Adipocyte (in vitro differentiated cells): Measurements from ENCODE around the gene RGS12.

Source experiments
- DNase-seq: peaks from one replicate; pipeline ENCODE4 v3.0.0-alpha.2; 2015; ENCODE audit warnings: low read depth
- H3K27me3 ChIP-seq: replicated peaks from 2 replicates; pipeline ENCODE4 v1.7.0; 2013; ENCODE audit warnings: mild to moderate bottlenecking, low read length, moderate library complexity; ENCODE audit not compliant: control insufficient read depth, insufficient read depth
- H3K36me3 ChIP-seq: 2 replicates; pipeline ENCODE4 v1.7.0; 2013; ENCODE audit warnings: low read length, mild to moderate bottlenecking, moderate library complexity; ENCODE audit not compliant: control insufficient read depth, insufficient read depth, severe bottlenecking
- H3K4me1 ChIP-seq: 2 replicates; pipeline ENCODE4 v1.7.0; 2013; ENCODE audit warnings: mild to moderate bottlenecking, low read length, moderate library complexity; ENCODE audit not compliant: control insufficient read depth, insufficient read depth
- H3K4me3 ChIP-seq: 2 replicates; pipeline ENCODE4 v1.7.0; 2013; ENCODE audit warnings: mild to moderate bottlenecking, low read length, moderate library complexity
- H3K9ac ChIP-seq: 2 replicates; pipeline ENCODE4 v1.7.0; 2013; ENCODE audit warnings: mild to moderate bottlenecking, low read length, moderate library complexity
- H3K9me3 ChIP-seq: 2 replicates; pipeline ENCODE4 v1.7.0; 2013; ENCODE audit warnings: mild to moderate bottlenecking, low read length, moderate library complexity; ENCODE audit not compliant: control insufficient read depth

The RGS12 gene

GRCh38 chr4:3267576-3268394 lies 25.0 kb upstream of the RGS12 start:
- DNase-seq = no peak
- no peaks in the 10 kb centered on the region for H3K36me3 ChIP-seq
- no peaks in the 10 kb centered on the region for H3K4me1 ChIP-seq
- no peak overlapping the region for H3K4me3 ChIP-seq
- peaks cover 23% of the 10 kb centered on the region for H3K27me3 ChIP-seq
- H3K9ac ChIP-seq = no peak overlapping the region
- H3K9me3 ChIP-seq = no peaks in the 10 kb centered on the region

- H3K36me3 ChIP-seq = no peaks in the 10 kb centered on the region
- no peak for DNase-seq
- H3K9ac ChIP-seq = no peak overlapping the region
- H3K9me3 ChIP-seq = peaks cover 4% of the 10 kb centered on the region
- no peak overlapping the region for H3K4me3 ChIP-seq
- no peaks in the 10 kb centered on the region for H3K4me1 ChIP-seq
- H3K27me3 ChIP-seq = peaks cover 17% of the 10 kb centered on the region
Measured at GRCh38 chr4:3268395-3269104, 24.3 kb upstream of the RGS12 start.

GRCh38 chr4:3269105-3269927 lies 23.5 kb upstream of the RGS12 start:
- peaks cover 17% of the 10 kb centered on the region for H3K27me3 ChIP-seq
- DNase-seq = no peak
- H3K4me3 ChIP-seq = no peak overlapping the region
- H3K36me3 ChIP-seq = no peaks in the 10 kb centered on the region
- H3K9me3 ChIP-seq = peaks cover 4% of the 10 kb centered on the region
- no peaks in the 10 kb centered on the region for H3K4me1 ChIP-seq
- H3K9ac ChIP-seq = no peak overlapping the region

GRCh38 chr4:3269991-3270611 lies 22.7 kb upstream of the RGS12 start:
- H3K36me3 ChIP-seq = no peaks in the 10 kb centered on the region
- peaks cover 4% of the 10 kb centered on the region for H3K9me3 ChIP-seq
- peaks cover 17% of the 10 kb centered on the region for H3K27me3 ChIP-seq
- H3K9ac ChIP-seq = no peak overlapping the region
- H3K4me3 ChIP-seq = no peak overlapping the region
- H3K4me1 ChIP-seq = no peaks in the 10 kb centered on the region
- DNase-seq = no peak

GRCh38 chr4:3271131-3271530 lies 21.7 kb upstream of the RGS12 start:
- H3K4me1 ChIP-seq = no peaks in the 10 kb centered on the region
- DNase-seq = no peak
- H3K9ac ChIP-seq = no peak overlapping the region
- peaks cover 4% of the 10 kb centered on the region for H3K9me3 ChIP-seq
- peaks cover 9% of the 10 kb centered on the region for H3K27me3 ChIP-seq
- no peaks in the 10 kb centered on the region for H3K36me3 ChIP-seq
- no peak overlapping the region for H3K4me3 ChIP-seq

GRCh38 chr4:3276986-3277385 lies 15.8 kb upstream of the RGS12 start:
- no peak for DNase-seq
- no peak overlapping the region for H3K9ac ChIP-seq

GRCh38 chr4:3280466-3280865 lies 12.4 kb upstream of the RGS12 start:
- Histone ChIP-seq H3K9me3 (peaks cover 5% of the 10 kb centered on the region), H3K36me3 (no peaks in the 10 kb centered on the region), H3K4me3 (no peak overlapping the region), H3K4me1 (no peaks in the 10 kb centered on the region), H3K9ac (no peak overlapping the region), H3K27me3 (peaks cover 9% of the 10 kb centered on the region)
- no peak for DNase-seq

More at GRCh38 chr4:3276986-3277385, 15.8 kb upstream of the RGS12 start:
- no peaks in the 10 kb centered on the region for H3K4me1 ChIP-seq
- H3K27me3 ChIP-seq = no peaks in the 10 kb centered on the region
- H3K9me3 ChIP-seq = peaks cover 9% of the 10 kb centered on the region
- H3K36me3 ChIP-seq = no peaks in the 10 kb centered on the region
- H3K4me3 ChIP-seq = no peak overlapping the region

- H3K4me3 ChIP-seq = no peak overlapping the region
- no peak overlapping the region for H3K9ac ChIP-seq
- H3K4me1 ChIP-seq = peaks cover 18% of the 10 kb centered on the region
- no peak for DNase-seq
- peaks cover 5% of the 10 kb centered on the region for H3K9me3 ChIP-seq
- no peaks in the 10 kb centered on the region for H3K36me3 ChIP-seq
- peaks cover 37% of the 10 kb centered on the region for H3K27me3 ChIP-seq
Measured at GRCh38 chr4:3283483-3283882, 9.3 kb upstream of the RGS12 start.

- H3K4me3 ChIP-seq = no peak overlapping the region
- peaks cover 41% of the 10 kb centered on the region for H3K27me3 ChIP-seq
- peaks cover 18% of the 10 kb centered on the region for H3K4me1 ChIP-seq
- no peak for DNase-seq
- H3K36me3 ChIP-seq = no peaks in the 10 kb centered on the region
- H3K9me3 ChIP-seq = peaks cover 5% of the 10 kb centered on the region
- no peak overlapping the region for H3K9ac ChIP-seq
Measured at GRCh38 chr4:3283916-3284315, 8.9 kb upstream of the RGS12 start.

GRCh38 chr4:3284734-3285557 lies 7.9 kb upstream of the RGS12 start:
- Histone ChIP-seq H3K9ac (no peak overlapping the region), H3K36me3 (no peaks in the 10 kb centered on the region), H3K4me1 (peaks cover 18% of the 10 kb centered on the region), H3K4me3 (no peak overlapping the region), H3K27me3 (peaks cover 44% of the 10 kb centered on the region), H3K9me3 (peaks cover 5% of the 10 kb centered on the region)
- DNase-seq = no peak
